WTC11 (cell line): ENCODE measurements around the gene LRP3. TPM values are rescaled to one million over a fixed set of nuclear protein-coding genes. Genes with fewer than 3 reads are reported as not detected.

Experiments used
- ATAC-seq: fragments of 200-7000 bp; cut with Tn5 transposase; 2 replicates; pipeline ENCODE4 v1.10.0; 2021; ENCODE audit warnings: mild to moderate bottlenecking, moderate library complexity
- CTCF ChIA-PET: fragments of 300-600 bp; sonication (Branson Sonifier 250); formaldehyde crosslinking; loops from one replicate; lab custom pipeline; 2021; ENCODE audit warnings: antibody characterized with exemption; lab: Charles Lee
- POLR2A ChIA-PET: fragments of 350-600 bp; sonication (Branson Sonifier 250); formaldehyde crosslinking; loops from one replicate; lab custom pipeline; 2021; ENCODE audit warnings: antibody characterized with exemption; lab: Charles Lee
- DNase-seq: peaks from one replicate; pipeline ENCODE4 v3.0.0; 2021; ENCODE audit warnings: low spot score
- H3K27ac Mint-ChIP-seq: 2 replicates; pipeline ENCODE4 v1.8.0; 2021; ENCODE audit warnings: mixed read lengths
- H3K27me3 Mint-ChIP-seq: 2 replicates; pipeline ENCODE4 v1.8.0; 2021; ENCODE audit warnings: low read depth, mild to moderate bottlenecking, moderate library complexity, mixed read lengths
- H3K36me3 Mint-ChIP-seq: 2 replicates; pipeline ENCODE4 v1.8.0; 2021; ENCODE audit warnings: mixed read lengths
- H3K4me1 Mint-ChIP-seq: 2 replicates; pipeline ENCODE4 v1.8.0; 2022; ENCODE audit warnings: mixed read lengths
- H3K4me3 Mint-ChIP-seq: 2 replicates; pipeline ENCODE4 v1.8.0; 2021; ENCODE audit warnings: mild to moderate bottlenecking, moderate library complexity, mixed read lengths
- H3K9me3 Mint-ChIP-seq: 2 replicates; pipeline ENCODE4 v1.8.0; 2021; ENCODE audit warnings: mixed read lengths
- GABPB1 ChIP-seq: sonication (generic); formaldehyde crosslinking; IDR thresholded peaks from 2 replicates; pipeline ENCODE4 v1.8.1; 2023; ENCODE audit warnings: mild to moderate bottlenecking, missing genetic modification reagents
- MXD4 ChIP-seq: fragments of 250-450 bp; sonication (Bioruptor Pico); IDR thresholded peaks from 2 replicates; pipeline ENCODE4 v1.8.0; 2021; ENCODE audit warnings: mild to moderate bottlenecking, moderate library complexity, borderline replicate concordance
- NFYB ChIP-seq: sonication (generic); formaldehyde crosslinking; conservative IDR thresholded peaks from 2 replicates; pipeline ENCODE4 v1.8.0; 2022; ENCODE audit warnings: low read depth, missing genetic modification reagents
- NR2C2 ChIP-seq: sonication (generic); formaldehyde crosslinking; IDR thresholded peaks from 2 replicates; pipeline ENCODE4 v1.8.0; 2022; ENCODE audit warnings: mild to moderate bottlenecking, missing genetic modification reagents
- OVOL2 ChIP-seq: fragments of 250-450 bp; sonication (Bioruptor Pico); IDR thresholded peaks from 2 replicates; pipeline ENCODE4 v1.9.0; 2021; ENCODE audit warnings: mild to moderate bottlenecking, borderline replicate concordance
- SOX15 ChIP-seq: fragments of 250-450 bp; sonication (Bioruptor Pico); IDR thresholded peaks from 2 replicates; pipeline ENCODE4 v1.9.0; 2021; ENCODE audit warnings: mild to moderate bottlenecking
- STAT6 ChIP-seq: sonication (generic); formaldehyde crosslinking; conservative IDR thresholded peaks from 2 replicates; pipeline ENCODE4 v1.8.1; 2023; ENCODE audit warnings: mild to moderate bottlenecking, low read depth, missing genetic modification reagents, moderate library complexity
- ZNF121 ChIP-seq: sonication (generic); formaldehyde crosslinking; IDR thresholded peaks from 2 replicates; pipeline ENCODE4 v1.8.0; 2023; ENCODE audit warnings: missing genetic modification reagents
- ZNF232 ChIP-seq: sonication (generic); formaldehyde crosslinking; IDR thresholded peaks from 2 replicates; pipeline ENCODE4 v1.8.0; 2022; ENCODE audit warnings: mild to moderate bottlenecking, missing genetic modification reagents
- ZNF263 ChIP-seq: sonication (generic); formaldehyde crosslinking; IDR thresholded peaks from 2 replicates; pipeline ENCODE4 v1.8.1; 2022; ENCODE audit warnings: low read depth, mild to moderate bottlenecking, moderate library complexity, missing genetic modification reagents
- ZNF281 ChIP-seq: sonication (generic); formaldehyde crosslinking; IDR thresholded peaks from 2 replicates; pipeline ENCODE4 v1.8.0; 2023; ENCODE audit warnings: mild to moderate bottlenecking, missing genetic modification reagents
- ZNF425 ChIP-seq: fragments of 250-450 bp; sonication (Bioruptor Pico); conservative IDR thresholded peaks from 2 replicates; pipeline ENCODE4 v1.9.0; 2021; ENCODE audit warnings: mild to moderate bottlenecking
- total RNA-seq: library from RNA; stranded (reverse); gene quantifications from 3 replicates; pipeline ENCODE4 v1.2.3, GENCODE V29; 2021
- TF ChIP-seq, protein P1 (sequence below): fragments of 250-450 bp; sonication (Bioruptor Pico); IDR thresholded peaks from 2 replicates; pipeline ENCODE4 v1.8.0; 2021; ENCODE audit warnings: mild to moderate bottlenecking
- TF ChIP-seq, protein P2 (sequence below): sonication (generic); formaldehyde crosslinking; IDR thresholded peaks from 2 replicates; pipeline ENCODE4 v1.8.0; 2022; ENCODE audit warnings: missing genetic modification reagents

Gene LRP3
- total RNA-seq, 1 experiment from 2014 or later: 47.0 TPM

DNA sequence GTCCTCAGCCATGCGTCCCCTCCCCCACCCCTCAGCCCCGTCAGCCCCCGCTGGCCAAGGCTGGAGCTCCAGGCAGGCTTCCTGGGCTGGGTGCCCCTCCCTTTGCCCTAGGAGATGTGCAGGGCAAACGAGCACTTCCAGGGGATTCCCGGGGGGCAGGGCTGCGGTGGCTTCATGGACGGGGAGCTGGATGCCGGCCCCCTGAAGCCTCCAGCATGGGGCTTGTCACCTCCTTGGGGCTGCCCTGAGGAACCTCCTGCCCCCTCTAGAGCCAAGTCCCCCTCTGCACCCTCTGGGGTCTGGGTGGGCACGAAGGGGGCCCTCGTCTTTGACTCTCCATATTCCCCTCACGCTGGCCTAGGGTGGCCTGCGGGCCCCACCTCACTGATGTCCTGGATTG, 56.9 kb downstream of the LRP3 start (continued):
- TF ChIP-seq, protein P1, sequence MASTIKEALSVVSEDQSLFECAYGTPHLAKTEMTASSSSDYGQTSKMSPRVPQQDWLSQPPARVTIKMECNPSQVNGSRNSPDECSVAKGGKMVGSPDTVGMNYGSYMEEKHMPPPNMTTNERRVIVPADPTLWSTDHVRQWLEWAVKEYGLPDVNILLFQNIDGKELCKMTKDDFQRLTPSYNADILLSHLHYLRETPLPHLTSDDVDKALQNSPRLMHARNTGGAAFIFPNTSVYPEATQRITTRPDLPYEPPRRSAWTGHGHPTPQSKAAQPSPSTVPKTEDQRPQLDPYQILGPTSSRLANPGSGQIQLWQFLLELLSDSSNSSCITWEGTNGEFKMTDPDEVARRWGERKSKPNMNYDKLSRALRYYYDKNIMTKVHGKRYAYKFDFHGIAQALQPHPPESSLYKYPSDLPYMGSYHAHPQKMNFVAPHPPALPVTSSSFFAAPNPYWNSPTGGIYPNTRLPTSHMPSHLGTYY (CRISPR knock-in tag): no peak
- TF ChIP-seq, protein P2, sequence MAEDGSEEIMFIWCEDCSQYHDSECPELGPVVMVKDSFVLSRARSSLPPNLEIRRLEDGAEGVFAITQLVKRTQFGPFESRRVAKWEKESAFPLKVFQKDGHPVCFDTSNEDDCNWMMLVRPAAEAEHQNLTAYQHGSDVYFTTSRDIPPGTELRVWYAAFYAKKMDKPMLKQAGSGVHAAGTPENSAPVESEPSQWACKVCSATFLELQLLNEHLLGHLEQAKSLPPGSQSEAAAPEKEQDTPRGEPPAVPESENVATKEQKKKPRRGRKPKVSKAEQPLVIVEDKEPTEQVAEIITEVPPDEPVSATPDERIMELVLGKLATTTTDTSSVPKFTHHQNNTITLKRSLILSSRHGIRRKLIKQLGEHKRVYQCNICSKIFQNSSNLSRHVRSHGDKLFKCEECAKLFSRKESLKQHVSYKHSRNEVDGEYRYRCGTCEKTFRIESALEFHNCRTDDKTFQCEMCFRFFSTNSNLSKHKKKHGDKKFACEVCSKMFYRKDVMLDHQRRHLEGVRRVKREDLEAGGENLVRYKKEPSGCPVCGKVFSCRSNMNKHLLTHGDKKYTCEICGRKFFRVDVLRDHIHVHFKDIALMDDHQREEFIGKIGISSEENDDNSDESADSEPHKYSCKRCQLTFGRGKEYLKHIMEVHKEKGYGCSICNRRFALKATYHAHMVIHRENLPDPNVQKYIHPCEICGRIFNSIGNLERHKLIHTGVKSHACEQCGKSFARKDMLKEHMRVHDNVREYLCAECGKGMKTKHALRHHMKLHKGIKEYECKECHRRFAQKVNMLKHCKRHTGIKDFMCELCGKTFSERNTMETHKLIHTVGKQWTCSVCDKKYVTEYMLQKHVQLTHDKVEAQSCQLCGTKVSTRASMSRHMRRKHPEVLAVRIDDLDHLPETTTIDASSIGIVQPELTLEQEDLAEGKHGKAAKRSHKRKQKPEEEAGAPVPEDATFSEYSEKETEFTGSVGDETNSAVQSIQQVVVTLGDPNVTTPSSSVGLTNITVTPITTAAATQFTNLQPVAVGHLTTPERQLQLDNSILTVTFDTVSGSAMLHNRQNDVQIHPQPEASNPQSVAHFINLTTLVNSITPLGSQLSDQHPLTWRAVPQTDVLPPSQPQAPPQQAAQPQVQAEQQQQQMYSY (CRISPR knock-in tag): no peak
- TF ChIP-seq ZNF232 (CRISPR knock-in tag): no peak
- TF ChIP-seq NFYB (CRISPR knock-in tag): no peak
- no peak for TF ChIP-seq MXD4 (CRISPR knock-in tag)
- TF ChIP-seq GABPB1: no peak
- no peak for TF ChIP-seq STAT6 (CRISPR knock-in tag)

DNA sequence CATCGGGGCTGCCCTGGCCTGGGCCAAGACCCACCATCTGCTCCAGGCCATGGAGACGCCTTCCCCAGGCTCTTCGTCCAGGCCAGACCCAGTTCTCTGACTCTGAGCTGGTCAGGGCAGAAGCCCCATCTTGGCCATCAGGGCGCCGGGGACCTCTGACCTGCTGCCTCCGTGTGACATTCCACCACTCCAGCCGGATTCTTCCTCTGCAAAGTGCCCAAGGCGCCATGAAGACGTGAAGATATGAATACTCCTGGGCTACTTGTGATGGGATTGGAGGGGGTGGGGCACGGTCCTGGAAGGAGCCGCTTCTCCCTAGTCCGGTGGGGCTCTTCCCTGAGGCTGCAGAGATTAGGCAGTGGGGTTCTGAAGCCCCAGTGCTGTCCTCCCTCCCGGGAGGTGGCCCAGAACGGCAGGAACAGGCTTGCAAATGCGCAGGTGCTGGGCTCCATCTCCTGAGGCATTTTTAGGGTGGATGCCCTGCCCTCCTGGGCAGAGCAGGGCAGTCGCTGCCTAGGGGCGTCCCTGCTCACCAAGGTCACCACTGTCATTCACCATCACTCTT, 57.5 kb downstream of the LRP3 start:
- POLR2A ChIA-PET: no interaction called here
- H3K27me3 Mint-ChIP-seq: no peaks in the 10 kb centered on the region
- H3K9me3 Mint-ChIP-seq: no peaks in the 10 kb centered on the region
- H3K4me3 Mint-ChIP-seq: no peak overlapping the region
- DNase-seq: no peak
- H3K27ac Mint-ChIP-seq: no peak overlapping the region
- no peak for ATAC-seq
- CTCF ChIA-PET: interaction anchor here (0.7 kb wide), 1 partner anchor 146 kb away, joined by 3 read pairs; no protein-coding TSS in a partner anchor
- no peak for TF ChIP-seq ZNF425
- TF ChIP-seq, all 79 proteins: peak for 0
- H3K4me1 Mint-ChIP-seq: 0 out of 2 replicates have a peak, but pooled peaks cover 3% of the 10 kb centered on the region
- H3K36me3 Mint-ChIP-seq: no peaks in the 10 kb centered on the region

DNA sequence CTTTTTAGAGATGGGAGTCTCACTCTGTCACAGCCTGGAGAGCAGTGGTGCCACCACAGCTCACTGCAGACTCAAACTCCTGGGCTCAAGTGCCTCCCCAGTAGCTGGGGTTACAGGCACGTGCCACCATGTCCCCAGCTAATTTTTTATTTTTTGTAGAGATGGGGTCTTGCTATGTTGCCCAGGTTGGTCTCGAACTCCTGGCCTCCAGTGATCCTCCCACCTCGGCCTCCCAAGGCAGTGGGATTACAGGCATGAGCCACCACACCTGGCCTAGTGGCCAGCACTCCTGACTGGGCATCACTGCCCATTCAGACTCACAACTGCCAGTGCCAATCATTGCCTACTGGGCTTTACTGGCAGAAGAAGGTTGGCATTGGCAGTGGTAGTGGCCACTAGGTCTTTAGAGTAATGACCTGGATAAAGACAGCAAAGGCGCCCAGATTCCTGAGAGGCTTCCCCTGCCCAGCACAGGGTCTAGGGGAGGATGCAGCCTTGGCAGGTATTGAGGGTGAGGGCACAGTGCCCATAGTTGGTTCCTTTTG, 58.4 kb downstream of the LRP3 start:
- ATAC-seq (no peak), DNase-seq (no peak)
- H3K4me3 Mint-ChIP-seq: no peak overlapping the region
- no peak overlapping the region for H3K27ac Mint-ChIP-seq
- ChIA-PET POLR2A (no interaction called here), CTCF (interaction anchor here (2.2 kb wide), 1 partner anchor 17 kb away, joined by 7 read pairs; no protein-coding TSS in a partner anchor)
- H3K27me3 Mint-ChIP-seq: no peaks in the 10 kb centered on the region
- 0 out of 2 replicates have a peak, but pooled peaks cover 3% of the 10 kb centered on the region for H3K4me1 Mint-ChIP-seq
- no peaks in the 10 kb centered on the region for H3K36me3 Mint-ChIP-seq
- TF ChIP-seq OVOL2 (CRISPR knock-in tag) (no peak), ZNF121 (CRISPR knock-in tag) (peak; percentile 47; the same call in 1 of the 2 replicates), NR2C2 (no peak), ZNF281 (no peak), ZNF263 (CRISPR knock-in tag) (no peak), SOX15 (CRISPR knock-in tag) (no peak)
- no peaks in the 10 kb centered on the region for H3K9me3 Mint-ChIP-seq
